T-cell (primary cell): ENCODE data around the gene FANCL. TPM values are rescaled to one million over a fixed set of nuclear protein-coding genes. Genes with fewer than 3 reads are reported as not detected.
"Not testable (repeated sequence)": the region's sequence is repeated elsewhere in the genome, so short reads cannot be mapped to it uniquely, and the experiment has no call there.

Source experiments
- ATAC-seq, 4 experiments: fragments of 200-7000 bp in 3 of 4; fragments of 150-1000 bp in 1 of 4; cut with Tn5 transposase; replicated peaks in 1 of 4; 1 replicate in 3 of 4; 2 replicates in 1 of 4; pipeline ENCODE4 v1.10.0; 2021; ENCODE audit warnings: moderate library complexity in 3 of 4, mild to moderate bottlenecking in 2 of 4, moderate number of reproducible peaks in 1 of 4
- CTCF ChIA-PET, 2 donors: fragments of 300-600 bp; sonication (Branson Sonifier 250); formaldehyde crosslinking; loops; one replicate each; lab custom pipeline; 2022; ENCODE audit warnings: antibody characterized with exemption in 2 of 2; lab: Charles Lee
- POLR2A ChIA-PET, 2 donors: fragments of 300-600 bp; sonication (Branson Sonifier 250); formaldehyde crosslinking; loops; one replicate each; lab custom pipeline; 2022; ENCODE audit warnings: antibody characterized with exemption in 2 of 2; lab: Charles Lee
- DNase-seq, 35 experiments: peaks; one replicate each; pipeline versions ENCODE4 v3.0.0 to v3.0.0-alpha.2; 2013 to 2023
- H3K27ac ChIP-seq: one replicate; pipeline ENCODE4 v1.5.1; 2013; ENCODE audit warnings: low read length
- H3K27me3 ChIP-seq, 2 experiments: replicated peaks in 1 of 2; 1 replicate in 1 of 2; 2 replicates in 1 of 2; pipeline versions ENCODE4 v1.6.1 to v1.7.0; 2013; ENCODE audit warnings: low read length in 1 of 2, mixed read lengths in 1 of 2; ENCODE audit not compliant: control insufficient read depth in 2 of 2, insufficient read depth in 2 of 2; ENCODE audit errors: extremely low read depth in 1 of 2
- H3K36me3 ChIP-seq, 2 donors: 1 replicate in 1 of 2; 2 replicates in 1 of 2; pipeline versions ENCODE4 v1.6.1 to v1.7.0; 2013; ENCODE audit warnings: low read length in 1 of 2; ENCODE audit not compliant: control insufficient read depth in 2 of 2, insufficient read depth in 1 of 2; ENCODE audit errors: extremely low read depth in 1 of 2
- H3K4me1 ChIP-seq, 2 experiments: 1 replicate in 1 of 2; 2 replicates in 1 of 2; pipeline versions ENCODE4 v1.6.1 to v1.7.0; 2013; ENCODE audit warnings: low read length in 2 of 2, mixed read lengths in 1 of 2; ENCODE audit not compliant: insufficient read depth in 2 of 2, control insufficient read depth in 1 of 2; ENCODE audit errors: extremely low read depth in 1 of 2
- H3K4me3 ChIP-seq, 2 donors: 1 replicate in 1 of 2; 2 replicates in 1 of 2; pipeline versions ENCODE4 v1.5.1 to v1.7.0; 2013; ENCODE audit warnings: mild to moderate bottlenecking in 2 of 2, low read length in 1 of 2, moderate library complexity in 1 of 2; ENCODE audit not compliant: control insufficient read depth in 1 of 2; ENCODE audit errors: extremely low read depth in 1 of 2
- H3K9me3 ChIP-seq: 2 replicates; pipeline ENCODE4 v1.7.0; 2013
- H3K27ac Mint-ChIP-seq, 2 donors: one replicate each; pipeline ENCODE4 v1.8.0; 2020 to 2021; ENCODE audit warnings: mild to moderate bottlenecking in 2 of 2, mixed read lengths in 2 of 2
- H3K27me3 Mint-ChIP-seq, 2 donors: one replicate each; pipeline ENCODE4 v1.8.0; 2021 to 2022; ENCODE audit warnings: mixed read lengths in 2 of 2
- H3K36me3 Mint-ChIP-seq: one replicate; pipeline ENCODE4 v1.8.0; 2021; ENCODE audit warnings: mixed read lengths
- H3K4me1 Mint-ChIP-seq, 3 donors: one replicate each; pipeline ENCODE4 v1.8.0; 2020 to 2022; ENCODE audit warnings: mixed read lengths in 3 of 3, mild to moderate bottlenecking in 1 of 3
- H3K4me3 Mint-ChIP-seq, 3 donors: one replicate each; pipeline ENCODE4 v1.8.0; 2020 to 2022; ENCODE audit warnings: mild to moderate bottlenecking in 3 of 3, mixed read lengths in 3 of 3, moderate library complexity in 3 of 3
- H3K9me3 Mint-ChIP-seq, 3 donors: one replicate each; pipeline ENCODE4 v1.8.0; 2020 to 2022; ENCODE audit warnings: mixed read lengths in 3 of 3
- WGBS: methylation state at CpG from one replicate; pipeline ENCODE4 v1.1.5; 2013; ENCODE audit warnings: missing lambda C conversion rate; ENCODE audit not compliant: insufficient coverage; 5-methylcytosine and 5-hydroxymethylcytosine counted together
- total RNA-seq, 35 experiments: library from RNA in 6 of 35; stranded (reverse) in 6 of 35; fragments of 120-200 nt in 1 of 35; gene quantifications; one replicate each; pipeline versions ENCODE4 v1.2.1 to v1.2.4 and lab custom pipeline; 2013 to 2026

The FANCL gene
- total RNA-seq, 5 donors from 2014 or later (not counting 1 experiment from before 2014, with no cell fraction given): 2.4 to 7.4 (median 5.2) TPM

DNA sequence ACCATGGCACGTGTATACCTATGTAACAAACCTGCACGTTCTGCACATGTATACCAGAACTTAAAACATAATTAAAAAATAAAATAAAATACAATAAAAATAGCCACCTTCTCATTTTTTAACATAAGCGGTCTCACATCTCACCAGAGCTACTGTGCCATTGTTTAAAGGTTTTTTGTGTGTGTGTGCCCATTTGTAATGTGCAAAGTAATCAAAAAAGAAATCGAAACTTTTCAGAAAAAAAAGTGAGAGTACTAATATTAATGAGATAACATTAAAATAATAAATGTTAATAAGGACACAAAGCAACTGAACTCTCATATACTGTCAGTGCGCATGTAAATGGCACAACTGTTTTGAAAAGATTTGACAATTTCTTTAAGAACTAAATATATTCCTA lies 60.5 kb downstream of the FANCL start:
- DNase-seq: no peak
- Histone ChIP-seq H3K9me3 (no peaks in the 10 kb centered on the region), H3K4me3 (no peak overlapping the region), H3K27ac (no peak overlapping the region), H3K27me3 (no peaks in the 10 kb centered on the region), H3K36me3 (no peaks in the 10 kb centered on the region), H3K4me1 (no peaks in the 10 kb centered on the region)
- H3K36me3 Mint-ChIP-seq: peaks cover 13% of the 10 kb centered on the region
- H3K27me3 Mint-ChIP-seq: no peaks in the 10 kb centered on the region
- no peak overlapping the region for H3K27ac Mint-ChIP-seq
- WGBS: no CpG with 5 or more reads among the region's 5 CpGs
- POLR2A ChIA-PET: no interaction called here
- CTCF ChIA-PET: no interaction called here
- H3K9me3 Mint-ChIP-seq: peaks cover 0 to 3% (median 3%) of the 10 kb centered on the region in 3 donors
- H3K4me1 Mint-ChIP-seq: no peaks in the 10 kb centered on the region
- H3K4me3 Mint-ChIP-seq: no peak overlapping the region
- no peak for ATAC-seq

DNA sequence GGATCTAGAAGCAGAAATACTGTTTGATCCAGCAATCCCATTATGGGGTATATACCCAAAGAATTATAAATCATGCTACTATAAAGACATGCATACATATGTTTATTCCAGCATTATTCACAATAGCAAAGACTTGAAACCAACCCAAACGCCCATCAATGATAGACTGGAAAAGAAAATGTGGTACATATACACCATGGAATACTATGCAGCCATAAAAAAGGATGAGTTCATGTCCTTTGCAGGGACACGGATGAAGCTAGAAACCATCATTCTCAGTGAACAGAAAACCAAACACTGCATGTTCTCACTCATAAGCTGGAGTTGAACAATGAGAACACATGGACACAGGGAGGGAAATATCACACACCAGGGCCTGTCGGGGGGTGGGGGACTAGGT lies 61.0 kb downstream of the FANCL start:
- H3K27me3 Mint-ChIP-seq, H3K9me3 ChIP-seq, H3K4me3 Mint-ChIP-seq, H3K27me3 ChIP-seq, H3K4me1 ChIP-seq, CTCF ChIA-PET, POLR2A ChIA-PET, H3K27ac Mint-ChIP-seq, H3K36me3 ChIP-seq, H3K27ac ChIP-seq, DNase-seq, H3K4me1 Mint-ChIP-seq, H3K4me3 ChIP-seq, ATAC-seq, H3K9me3 Mint-ChIP-seq: not testable (repeated sequence)
- H3K36me3 Mint-ChIP-seq: peaks cover 13% of the 10 kb centered on the region
- WGBS: no CpG with 5 or more reads among the region's 3 CpGs

DNA sequence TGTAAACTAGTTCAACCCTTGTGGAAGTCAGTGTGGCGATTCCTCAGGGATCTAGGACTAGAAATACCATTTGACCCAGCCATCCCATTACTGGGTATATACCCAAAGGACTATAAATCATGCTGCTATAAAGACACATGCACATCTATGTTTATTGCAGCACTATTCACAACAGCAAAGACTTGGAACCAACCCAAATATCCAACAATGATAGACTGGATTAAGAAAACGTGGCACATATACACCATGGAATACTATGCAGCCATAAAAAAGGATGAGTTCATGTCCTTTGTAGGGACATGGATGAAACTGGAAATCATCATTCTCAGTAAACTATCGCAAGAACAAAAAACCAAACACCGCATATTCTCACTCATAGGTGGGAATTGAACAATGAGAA lies 63.9 kb downstream of the FANCL start:
- H3K27me3 ChIP-seq, H3K36me3 ChIP-seq, H3K4me3 Mint-ChIP-seq, H3K4me1 Mint-ChIP-seq, H3K4me1 ChIP-seq, H3K27ac Mint-ChIP-seq, DNase-seq, H3K27me3 Mint-ChIP-seq, H3K27ac ChIP-seq, H3K9me3 ChIP-seq, ATAC-seq, H3K4me3 ChIP-seq, POLR2A ChIA-PET, CTCF ChIA-PET: not testable (repeated sequence)
- H3K9me3 Mint-ChIP-seq: peaks cover 8 to 14% (median 11%) of the 10 kb centered on the region in 3 donors
- no CpG with 5 or more reads among the region's 4 CpGs for WGBS
- H3K36me3 Mint-ChIP-seq: peaks cover 33% of the 10 kb centered on the region

DNA sequence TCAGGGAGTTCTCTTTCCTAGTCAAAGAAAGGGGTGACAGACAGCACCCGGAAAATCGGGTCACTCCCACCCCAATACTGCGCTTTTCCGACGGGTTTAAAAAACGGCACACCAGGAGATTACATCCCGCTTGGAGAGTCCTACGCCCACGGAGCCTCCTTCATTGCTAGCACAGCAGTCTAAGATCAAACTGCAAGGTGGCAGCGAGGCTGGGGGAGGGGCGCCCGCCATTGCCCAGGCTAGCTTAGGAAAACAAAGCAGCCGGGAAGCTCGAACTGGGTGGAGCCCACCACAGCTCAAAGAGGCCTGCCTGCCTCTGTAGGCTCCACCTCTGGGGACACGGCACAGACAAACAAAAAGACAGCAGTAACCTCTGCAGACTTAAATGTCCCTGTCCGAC lies 69.3 kb downstream of the FANCL start:
- 98% methylated on average over 16 of the region's 16 CpGs for WGBS

DNA sequence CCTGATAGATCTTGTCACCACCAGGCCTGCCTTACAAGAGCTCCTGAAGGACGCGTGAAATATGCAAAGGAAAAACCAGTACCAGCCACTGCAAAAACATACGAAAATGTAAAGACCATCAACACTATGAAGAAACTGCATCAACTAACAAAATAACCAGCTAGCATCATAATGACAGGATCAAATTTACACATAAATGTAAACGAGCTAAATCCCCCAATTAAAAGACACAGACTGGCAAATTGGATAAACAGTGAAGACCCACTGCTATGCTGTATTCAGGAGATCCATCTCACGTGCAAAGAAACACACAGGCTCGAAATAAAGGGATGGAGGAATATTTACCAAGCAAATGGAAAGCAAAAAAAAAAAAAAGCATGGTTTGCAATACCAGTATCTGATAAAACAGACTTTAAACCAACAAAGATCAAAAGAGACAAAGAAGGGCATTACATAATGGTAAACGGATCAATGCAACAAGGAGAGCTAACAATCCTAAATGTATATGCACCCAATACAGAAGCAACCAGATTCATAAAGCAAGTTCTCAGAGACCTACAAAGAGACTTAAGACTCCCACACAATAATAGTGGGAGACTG lies 70.7 kb downstream of the FANCL start:
- H3K4me1 ChIP-seq, H3K4me3 ChIP-seq, H3K27ac Mint-ChIP-seq, H3K4me3 Mint-ChIP-seq, DNase-seq, H3K36me3 ChIP-seq, H3K9me3 ChIP-seq, H3K27ac ChIP-seq, H3K27me3 ChIP-seq, H3K27me3 Mint-ChIP-seq, ATAC-seq, H3K4me1 Mint-ChIP-seq: not testable (repeated sequence)
- POLR2A ChIA-PET: interaction anchor here in 1 of 2 donors (0.7 kb wide), 1 partner anchor 441 kb away, joined by 3 read pairs; no protein-coding TSS in a partner anchor
- 100% methylated on average over 2 of the region's 7 CpGs for WGBS
- CTCF ChIA-PET: interaction anchor here in 1 of 2 donors (0.6 kb wide), 1 partner anchor 376 kb away, joined by 3 read pairs; no protein-coding TSS in a partner anchor
- Mint-ChIP-seq H3K9me3 (peaks cover 15 to 35% (median 24%) of the 10 kb centered on the region in 3 donors), H3K36me3 (peaks cover 41% of the 10 kb centered on the region)

More for the DNA sequence above, 69.3 kb downstream of the FANCL start:
- Mint-ChIP-seq H3K36me3 (peaks cover 41% of the 10 kb centered on the region), H3K9me3 (peaks cover 15 to 35% (median 24%) of the 10 kb centered on the region in 3 donors)
- POLR2A ChIA-PET, H3K4me3 ChIP-seq, H3K27ac Mint-ChIP-seq, H3K27me3 Mint-ChIP-seq, H3K9me3 ChIP-seq, DNase-seq, CTCF ChIA-PET, H3K4me3 Mint-ChIP-seq, H3K36me3 ChIP-seq, H3K4me1 ChIP-seq, H3K27ac ChIP-seq, H3K4me1 Mint-ChIP-seq, H3K27me3 ChIP-seq, ATAC-seq: not testable (repeated sequence)

DNA sequence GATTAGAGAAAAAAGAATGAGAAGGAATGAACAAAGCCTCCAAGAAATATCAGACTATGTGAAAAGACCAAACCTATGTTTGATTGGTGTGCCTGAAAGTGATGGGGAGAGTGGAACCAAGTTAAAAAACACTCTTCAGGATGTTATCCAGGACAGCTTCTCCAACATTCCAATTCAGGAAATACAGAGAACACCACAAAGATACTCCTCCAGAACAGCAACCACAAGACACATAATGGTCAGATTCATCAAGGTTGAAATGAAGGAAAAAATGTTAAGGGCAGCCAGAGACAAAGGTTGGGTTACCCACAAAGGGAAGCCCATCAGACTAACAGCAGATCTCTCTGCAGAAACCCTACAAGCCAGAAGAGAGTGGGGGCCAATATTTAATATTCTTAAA lies 71.3 kb downstream of the FANCL start:
- Mint-ChIP-seq H3K9me3 (peaks cover 15 to 35% (median 24%) of the 10 kb centered on the region in 3 donors), H3K36me3 (peaks cover 41% of the 10 kb centered on the region)
- POLR2A ChIA-PET, H3K27ac ChIP-seq, DNase-seq, H3K4me3 Mint-ChIP-seq, H3K27ac Mint-ChIP-seq, H3K27me3 ChIP-seq, H3K4me1 Mint-ChIP-seq, ATAC-seq, H3K36me3 ChIP-seq, H3K27me3 Mint-ChIP-seq, CTCF ChIA-PET, H3K4me1 ChIP-seq, H3K9me3 ChIP-seq, H3K4me3 ChIP-seq: not testable (repeated sequence)

DNA sequence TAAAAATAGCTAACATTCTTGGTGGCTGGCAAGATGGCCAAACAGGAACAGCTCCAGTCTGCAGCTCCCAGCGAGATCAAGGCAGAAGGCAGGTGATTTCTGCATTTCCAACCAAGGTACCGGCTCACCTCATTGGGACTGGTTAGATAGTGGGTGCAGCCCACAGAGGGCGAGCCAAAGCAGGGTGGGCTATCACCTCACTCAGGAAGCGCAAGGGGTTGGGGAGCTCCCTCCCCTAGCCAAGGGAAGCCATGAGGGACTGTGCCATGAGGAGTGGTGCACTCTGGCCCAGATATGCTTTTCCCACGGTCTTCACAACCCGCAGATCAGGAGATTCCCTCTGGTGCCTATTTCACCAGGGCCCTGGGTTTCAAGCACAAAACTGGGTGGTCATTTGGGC lies 73.0 kb downstream of the FANCL start:
- Mint-ChIP-seq H3K36me3 (peaks cover 28% of the 10 kb centered on the region), H3K9me3 (peaks cover 10 to 28% (median 19%) of the 10 kb centered on the region in 3 donors)
- ATAC-seq, H3K27ac ChIP-seq, H3K9me3 ChIP-seq, CTCF ChIA-PET, H3K27ac Mint-ChIP-seq, DNase-seq, H3K4me1 ChIP-seq, H3K4me3 Mint-ChIP-seq, H3K4me3 ChIP-seq, H3K27me3 Mint-ChIP-seq, H3K36me3 ChIP-seq, POLR2A ChIA-PET, H3K4me1 Mint-ChIP-seq, H3K27me3 ChIP-seq: not testable (repeated sequence)
- WGBS: 96% methylated on average over 4 of the region's 6 CpGs
